SU-DHL-6 (cell line): ENCODE results near the gene TSPAN10.

Experiments
- CTCF ChIP-seq: fragments of 200-600 bp; sonication (generic); IDR thresholded peaks from one replicate; pipeline ENCODE4 v1.5.1; 2017; ENCODE audit warnings: antibody characterized with exemption, mild to moderate bottlenecking, low read length, moderate library complexity; ENCODE audit not compliant: insufficient read depth, poor library complexity, severe bottlenecking
- EZH2phosphoT487 ChIP-seq: fragments of 200-600 bp; sonication (generic), shearing (Covaris generic); conservative IDR thresholded peaks from 2 replicates; pipeline ENCODE4 v1.6.1; 2018; ENCODE audit warnings: mild to moderate bottlenecking, antibody characterized with exemption, low read length, moderate library complexity, mixed read lengths

- no peak for TF ChIP-seq CTCF
- TF ChIP-seq EZH2phosphoT487: no peak
These were observed 51.0 kb downstream of the TSPAN10 start for GRCh38 chr17:81687770-81688541.
